Osteocyte (in vitro differentiated cells): ENCODE results near the gene BMP8A. TPM values are rescaled to one million over a fixed set of nuclear protein-coding genes. Genes with fewer than 3 reads are reported as not detected.
A peak's percentile ranks its signal among the peaks of the same experiment; 100 is the strongest.

ENCODE experiments used
- DNase-seq: peaks from one replicate; pipeline ENCODE4 v3.0.0; 2021; ENCODE audit warnings: mixed read lengths; ENCODE audit not compliant: unreplicated experiment; ENCODE audit errors: extremely low spot score
- H3K27ac Mint-ChIP-seq: one replicate; pipeline ENCODE4 v1.8.0; 2021; ENCODE audit warnings: mild to moderate bottlenecking, mixed read lengths; ENCODE audit not compliant: unreplicated experiment
- H3K27me3 Mint-ChIP-seq: one replicate; pipeline ENCODE4 v1.8.0; 2021; ENCODE audit warnings: mixed read lengths; ENCODE audit not compliant: unreplicated experiment
- H3K36me3 Mint-ChIP-seq: one replicate; pipeline ENCODE4 v1.8.0; 2021; ENCODE audit warnings: mixed read lengths; ENCODE audit not compliant: unreplicated experiment
- H3K4me1 Mint-ChIP-seq: one replicate; pipeline ENCODE4 v1.8.0; 2021; ENCODE audit warnings: mixed read lengths; ENCODE audit not compliant: unreplicated experiment
- H3K4me3 Mint-ChIP-seq: one replicate; pipeline ENCODE4 v1.8.0; 2021; ENCODE audit warnings: mild to moderate bottlenecking, moderate library complexity, mixed read lengths; ENCODE audit not compliant: unreplicated experiment
- H3K9me3 Mint-ChIP-seq: one replicate; pipeline ENCODE4 v1.8.0; 2021; ENCODE audit warnings: mixed read lengths; ENCODE audit not compliant: unreplicated experiment
- CTCF ChIP-seq: fragments of 200-600 bp; sonication (generic); IDR thresholded peaks from 2 replicates; pipeline ENCODE4 v1.5.0; 2021; ENCODE audit warnings: antibody characterized with exemption, mild to moderate bottlenecking, moderate library complexity
- total RNA-seq: library from RNA; stranded (reverse); gene quantifications from 2 replicates; pipeline ENCODE4 v1.2.1, GENCODE V29; 2021

Gene BMP8A
- total RNA-seq, 1 donor from 2014 or later = not detected

DNA sequence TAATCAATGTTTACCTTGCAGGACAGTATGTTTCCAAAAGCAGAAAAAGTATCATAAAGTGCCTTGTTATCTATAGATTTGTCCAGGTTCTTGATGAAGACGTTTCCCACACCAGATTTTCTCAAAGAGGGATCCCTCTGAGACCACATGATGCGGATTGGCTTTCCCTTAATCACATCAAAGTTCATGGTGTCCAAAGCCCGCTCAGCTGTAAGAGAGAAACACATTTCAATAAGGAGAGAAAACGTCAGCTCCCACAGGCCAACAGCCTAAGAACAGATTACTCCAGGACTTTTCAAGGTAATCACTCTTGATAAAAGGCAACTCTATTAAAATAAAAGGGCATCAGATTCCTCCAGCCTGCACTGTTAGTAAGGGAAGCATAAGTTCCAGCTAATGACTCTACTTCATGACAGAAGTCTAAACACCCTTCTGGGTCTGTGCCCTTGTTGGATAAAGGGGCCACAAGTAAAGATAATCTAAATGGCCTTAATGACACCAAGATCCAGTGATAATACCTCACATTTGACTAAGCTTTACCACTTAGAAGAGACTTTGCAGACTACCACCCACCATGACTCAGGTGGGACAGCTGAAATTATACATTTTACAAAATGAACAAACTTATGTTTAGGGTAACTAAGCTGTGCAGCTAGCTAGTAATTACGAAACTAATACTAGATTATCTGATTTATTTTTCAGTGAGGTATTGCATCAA is 81.1 kb downstream of the BMP8A start:
- Mint-ChIP-seq H3K36me3 (peaks cover 49% of the 10 kb centered on the region), H3K27ac (no peak overlapping the region), H3K27me3 (no peaks in the 10 kb centered on the region), H3K9me3 (no peaks in the 10 kb centered on the region), H3K4me1 (peaks cover 29% of the 10 kb centered on the region), H3K4me3 (no peak overlapping the region)
- no peak for DNase-seq
- no peak for TF ChIP-seq CTCF

GRCh38 chr1:39573097-39573465 is 81.6 kb downstream of the BMP8A start:
- Mint-ChIP-seq H3K4me3 (peak overlapping the region; percentile 88), H3K36me3 (peaks cover 44% of the 10 kb centered on the region)

GRCh38 chr1:39573736-39574624 is 82.5 kb downstream of the BMP8A start:
- Mint-ChIP-seq H3K4me1 (peaks cover 29% of the 10 kb centered on the region), H3K9me3 (no peaks in the 10 kb centered on the region), H3K27me3 (no peaks in the 10 kb centered on the region), H3K27ac (no peak overlapping the region), H3K4me3 (peak overlapping the region; percentile 88), H3K36me3 (peaks cover 37% of the 10 kb centered on the region)
- no peak for TF ChIP-seq CTCF
- DNase-seq = no peak

More at GRCh38 chr1:39573097-39573465, 81.6 kb downstream of the BMP8A start:
- H3K27me3 Mint-ChIP-seq = no peaks in the 10 kb centered on the region
- no peak for TF ChIP-seq CTCF
- no peak for DNase-seq
- no peaks in the 10 kb centered on the region for H3K9me3 Mint-ChIP-seq
- H3K4me1 Mint-ChIP-seq = peaks cover 29% of the 10 kb centered on the region
- H3K27ac Mint-ChIP-seq = no peak overlapping the region

DNA sequence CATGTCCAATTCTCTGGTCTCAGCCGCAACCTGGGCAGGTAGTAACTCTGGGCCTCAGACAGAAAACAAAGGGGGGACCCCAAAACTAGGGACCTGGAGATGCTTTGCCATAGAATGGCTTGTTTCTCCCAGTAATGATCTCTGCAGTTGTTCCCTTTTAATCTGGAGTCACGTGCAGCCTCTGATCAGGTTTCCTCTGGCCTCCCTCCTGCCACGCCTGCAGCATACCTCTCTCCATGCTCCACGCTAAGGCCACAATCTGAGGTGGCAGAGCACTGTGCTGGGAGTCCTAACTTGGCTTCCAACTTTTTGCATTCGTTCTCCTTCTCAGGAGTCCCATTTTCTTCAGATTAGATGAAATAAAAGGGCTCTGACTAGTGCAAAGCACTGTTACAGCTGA is 83.2 kb downstream of the BMP8A start:
- Mint-ChIP-seq H3K4me1 (peaks cover 29% of the 10 kb centered on the region), H3K36me3 (peaks cover 34% of the 10 kb centered on the region), H3K27ac (peak overlapping the region; percentile 73), H3K9me3 (no peaks in the 10 kb centered on the region), H3K27me3 (no peaks in the 10 kb centered on the region), H3K4me3 (peak overlapping the region; percentile 88)
- TF ChIP-seq CTCF = no peak
- no peak for DNase-seq

Other genes with a start within 250 kb of the BMP8A start
- gene PABPC4, start 85.2 kb downstream of the BMP8A start, total RNA-seq = 247 and 263 TPM in 2 replicates
- 1.3 and 1.4 TPM in 2 replicates for gene HEYL, start 148.0 kb downstream of the BMP8A start, total RNA-seq
- not detected in 2 replicates for gene NT5C1A, start 180.5 kb downstream of the BMP8A start, total RNA-seq
- not detected in 2 replicates for gene HPCAL4, start 199.8 kb downstream of the BMP8A start, total RNA-seq
- gene PPIE, start 247.2 kb downstream of the BMP8A start, total RNA-seq = 38.4 and 40.8 TPM in 2 replicates